H9 (cell line): Measurements from ENCODE around the gene ME3. TPM values are rescaled to one million over a fixed set of nuclear protein-coding genes. Genes with fewer than 3 reads are reported as not detected.

Source experiments
- DNase-seq: peaks from one replicate; pipeline ENCODE4 v3.0.0-alpha.2; 2017
- H2AFZ ChIP-seq: one replicate; pipeline ENCODE4 v1.6.1; 2013; ENCODE audit warnings: mild to moderate bottlenecking, low read length, control low read depth, moderate library complexity
- H2AK5ac ChIP-seq: 2 replicates; pipeline ENCODE4 v1.6.1; 2013; ENCODE audit warnings: low read length, control low read depth, mixed read lengths; ENCODE audit not compliant: insufficient read length
- H2BK120ac ChIP-seq: one replicate; pipeline ENCODE4 v1.6.1; 2013; ENCODE audit warnings: low read depth, mild to moderate bottlenecking, low read length, control low read depth, inconsistent platforms; ENCODE audit not compliant: poor library complexity, severe bottlenecking
- H2BK12ac ChIP-seq: 2 replicates; pipeline ENCODE4 v1.6.1; 2013; ENCODE audit warnings: low read length, control low read depth, mixed read lengths, low read depth; ENCODE audit not compliant: insufficient read length
- H2BK15ac ChIP-seq: 2 replicates; pipeline ENCODE4 v1.6.1; 2013; ENCODE audit warnings: low read depth, low read length, control low read depth
- H2BK20ac ChIP-seq: one replicate; pipeline ENCODE4 v1.6.1; 2013; ENCODE audit warnings: low read depth, mild to moderate bottlenecking, low read length, control low read depth, inconsistent platforms; ENCODE audit not compliant: poor library complexity, severe bottlenecking
- H2BK5ac ChIP-seq: 2 replicates; pipeline ENCODE4 v1.6.1; 2013; ENCODE audit warnings: low read length, control low read depth, mixed read lengths; ENCODE audit not compliant: insufficient read length
- H3K14ac ChIP-seq: 2 replicates; pipeline ENCODE4 v1.6.1; 2013; ENCODE audit warnings: low read length, control low read depth; ENCODE audit not compliant: insufficient read depth
- H3K18ac ChIP-seq: 2 replicates; pipeline ENCODE4 v1.6.1; 2013; ENCODE audit warnings: low read depth, mild to moderate bottlenecking, mixed read lengths, low read length, control low read depth; ENCODE audit not compliant: insufficient read length
- H3K23ac ChIP-seq: 2 replicates; pipeline ENCODE4 v1.6.1; 2013; ENCODE audit warnings: low read length, control low read depth, mixed read lengths, low read depth; ENCODE audit not compliant: insufficient read length
- H3K23me2 ChIP-seq: 2 replicates; pipeline ENCODE4 v1.6.1; 2013; ENCODE audit warnings: low read depth, mild to moderate bottlenecking, mixed read lengths, low read length, control low read depth; ENCODE audit not compliant: insufficient read length, poor library complexity, severe bottlenecking
- H3K27ac ChIP-seq: 2 replicates; pipeline ENCODE4 v1.5.1; 2013; ENCODE audit warnings: low read length, control low read depth, mixed read lengths, low read depth; ENCODE audit not compliant: insufficient read length
- H3K27me3 ChIP-seq: 2 replicates; pipeline ENCODE4 v1.6.1; 2013; ENCODE audit warnings: low read length, control low read depth, inconsistent platforms; ENCODE audit not compliant: insufficient read depth
- H3K4ac ChIP-seq: 2 replicates; pipeline ENCODE4 v1.6.1; 2013; ENCODE audit warnings: low read depth, mild to moderate bottlenecking, control low read depth, inconsistent platforms, low read length, moderate library complexity
- H3K4me1 ChIP-seq: 2 replicates; pipeline ENCODE4 v1.6.1; 2013; ENCODE audit warnings: low read length, control low read depth, inconsistent platforms; ENCODE audit not compliant: insufficient read depth
- H3K4me2 ChIP-seq: 2 replicates; pipeline ENCODE4 v1.6.1; 2013; ENCODE audit warnings: low read length, control low read depth, mixed read lengths; ENCODE audit not compliant: insufficient read length, insufficient read depth
- H3K56ac ChIP-seq: 2 replicates; pipeline ENCODE4 v1.6.1; 2013; ENCODE audit warnings: low read depth, mild to moderate bottlenecking, mixed read lengths, low read length, control low read depth; ENCODE audit not compliant: insufficient read length
- H3K79me1 ChIP-seq: 2 replicates; pipeline ENCODE4 v1.6.1; 2013; ENCODE audit warnings: low read depth, mild to moderate bottlenecking, moderate library complexity, low read length, control low read depth, inconsistent platforms; ENCODE audit not compliant: insufficient read depth, poor library complexity, severe bottlenecking
- H3K79me2 ChIP-seq: 2 replicates; pipeline ENCODE4 v1.6.1; 2013; ENCODE audit warnings: low read length, control low read depth, inconsistent platforms; ENCODE audit not compliant: insufficient read depth
- H3K9ac ChIP-seq: 2 replicates; pipeline ENCODE4 v1.6.1; 2013; ENCODE audit warnings: low read length, control low read depth, mixed read lengths; ENCODE audit not compliant: insufficient read length; ENCODE audit errors: extremely low read depth
- H3K9me3 ChIP-seq: one replicate; pipeline ENCODE4 v1.6.1; 2013; ENCODE audit warnings: low read depth, low read length, inconsistent platforms; ENCODE audit not compliant: control insufficient read depth
- H3T11ph ChIP-seq: one replicate; pipeline ENCODE4 v1.6.1; 2013; ENCODE audit warnings: mild to moderate bottlenecking, low read length, control low read depth, inconsistent platforms
- H4K20me1 ChIP-seq: one replicate; pipeline ENCODE4 v1.6.1; 2013; ENCODE audit not compliant: control insufficient read depth, insufficient read length, insufficient read depth
- H4K5ac ChIP-seq: 2 replicates; pipeline ENCODE4 v1.6.1; 2013; ENCODE audit warnings: low read depth, mild to moderate bottlenecking, mixed read lengths, low read length, control low read depth; ENCODE audit not compliant: insufficient read length
- H4K8ac ChIP-seq: replicated peaks from 2 replicates; pipeline ENCODE4 v1.6.1; 2013; ENCODE audit warnings: low read length, control low read depth, mixed read lengths, low read depth; ENCODE audit not compliant: insufficient read length
- H4K91ac ChIP-seq: 2 replicates; pipeline ENCODE4 v1.6.1; 2013; ENCODE audit warnings: low read depth, mild to moderate bottlenecking, moderate library complexity, mixed read lengths, low read length, control low read depth; ENCODE audit not compliant: insufficient read length
- H3K27ac Mint-ChIP-seq, 3 experiments: 2 replicates in 2 of 3; 3 replicates in 1 of 3; pipeline ENCODE4 v1.8.0; 2020 to 2021; ENCODE audit warnings: mixed read lengths in 3 of 3, mild to moderate bottlenecking in 1 of 3, moderate library complexity in 1 of 3
- H3K27me3 Mint-ChIP-seq: 2 replicates; pipeline ENCODE4 v1.8.0; 2021; ENCODE audit warnings: low read depth, mild to moderate bottlenecking, moderate library complexity, mixed read lengths
- H3K36me3 Mint-ChIP-seq, 3 experiments: 2 replicates in 2 of 3; 3 replicates in 1 of 3; pipeline ENCODE4 v1.8.0; 2020 to 2021; ENCODE audit warnings: low read depth in 3 of 3, mixed read lengths in 3 of 3; ENCODE audit not compliant: insufficient read depth in 1 of 3
- H3K4me1 Mint-ChIP-seq, 2 experiments: 2 replicates each; pipeline ENCODE4 v1.8.0; 2020; ENCODE audit warnings: mixed read lengths in 2 of 2
- H3K4me3 Mint-ChIP-seq, 2 experiments: 2 replicates in 1 of 2; 3 replicates in 1 of 2; pipeline ENCODE4 v1.8.0; 2020 to 2021; ENCODE audit warnings: mild to moderate bottlenecking in 2 of 2, mixed read lengths in 2 of 2, moderate library complexity in 1 of 2
- H3K9me3 Mint-ChIP-seq, 2 experiments: 2 replicates in 1 of 2; 3 replicates in 1 of 2; pipeline ENCODE4 v1.8.0; 2020; ENCODE audit warnings: mild to moderate bottlenecking in 2 of 2, mixed read lengths in 2 of 2, moderate library complexity in 1 of 2
- CTCF ChIP-seq: fragments of 200-600 bp; sonication (generic); conservative IDR thresholded peaks from 3 replicates; pipeline ENCODE4 v1.8.0; 2021; ENCODE audit warnings: antibody characterized with exemption, mild to moderate bottlenecking
- WGBS: extraction: QIAGEN DNeasy Blood & Tissue Kit; methylation state at CpG from one replicate; pipeline ENCODE4 v1.1.7; 2013; ENCODE audit warnings: missing lambda C conversion rate, low lambda C conversion rate, mixed read lengths; ENCODE audit not compliant: insufficient read length; ENCODE audit errors: extremely low coverage; 5-methylcytosine and 5-hydroxymethylcytosine counted together
- total RNA-seq: library from RNA; stranded (reverse); gene quantifications from 2 replicates; pipeline ENCODE4 v1.2.1, GENCODE V29; 2021

ME3 gene
- total RNA-seq, 1 experiment from 2014 or later: 2.8 TPM

GRCh38 chr11:86502137-86502642 is 170.2 kb downstream of the ME3 start:
- no peak overlapping the region for H3T11ph ChIP-seq
- no peak overlapping the region for H2BK12ac ChIP-seq
- no peaks in the 10 kb centered on the region for H3K9me3 ChIP-seq
- H4K5ac ChIP-seq: no peak overlapping the region
- WGBS: no CpG with 5 or more reads among the region's 3 CpGs
- H2AFZ ChIP-seq: no peak overlapping the region
- H3K4me1 ChIP-seq: no peaks in the 10 kb centered on the region
- no peak overlapping the region for H2BK5ac ChIP-seq
- no peak overlapping the region for H3K56ac ChIP-seq
- H3K14ac ChIP-seq: no peak overlapping the region
- H2BK120ac ChIP-seq: no peak overlapping the region
- no peak overlapping the region for H3K4ac ChIP-seq
- H3K9ac ChIP-seq: no peak overlapping the region
- H4K91ac ChIP-seq: no peak overlapping the region
- DNase-seq: no peak
- no peaks in the 10 kb centered on the region for H3K9me3 Mint-ChIP-seq
- no peak overlapping the region for H3K4me3 Mint-ChIP-seq
- no peak overlapping the region for H4K8ac ChIP-seq
- H3K4me2 ChIP-seq: no peak overlapping the region
- no peak overlapping the region for H2BK15ac ChIP-seq
- no peak overlapping the region for H3K23ac ChIP-seq
- no peaks in the 10 kb centered on the region for H3K27me3 ChIP-seq
- no peak overlapping the region for H2BK20ac ChIP-seq
- H3K79me2 ChIP-seq: no peaks in the 10 kb centered on the region
- no peak overlapping the region for H3K27ac ChIP-seq
- no peaks in the 10 kb centered on the region for H4K20me1 ChIP-seq
- H3K36me3 Mint-ChIP-seq: no peaks in the 10 kb centered on the region
- peaks cover 7 to 10% of the 10 kb centered on the region in 2 experiments for H3K4me1 Mint-ChIP-seq
- no peaks in the 10 kb centered on the region for H3K23me2 ChIP-seq
- H3K79me1 ChIP-seq: no peaks in the 10 kb centered on the region
- no peaks in the 10 kb centered on the region for H3K27me3 Mint-ChIP-seq
- no peak overlapping the region for H3K27ac Mint-ChIP-seq
- no peak overlapping the region for H2AK5ac ChIP-seq
- H3K18ac ChIP-seq: no peak overlapping the region
- no peak for TF ChIP-seq CTCF
